Measurements from ENCODE around the gene AKAP13.

Gene AKAP13

DNA sequence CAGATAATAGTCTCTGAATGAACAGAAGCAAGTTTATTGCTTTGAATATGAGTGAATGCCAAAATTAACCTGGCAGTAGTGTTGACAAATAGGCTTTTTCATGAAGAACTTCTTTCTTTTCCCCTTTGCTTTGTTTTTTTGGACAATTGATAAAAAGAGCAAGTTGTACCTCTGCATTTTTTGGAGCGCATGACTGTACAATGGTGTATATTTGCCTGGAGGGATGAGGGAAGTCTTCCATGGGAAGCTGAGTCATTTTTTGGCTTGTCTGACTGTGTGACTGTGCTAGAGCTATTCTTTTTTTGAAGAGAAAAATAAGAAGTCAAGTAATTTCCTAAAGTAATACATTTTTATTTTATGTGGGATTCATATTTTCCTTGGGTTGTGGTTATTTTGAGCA, 227.4 kb downstream of the AKAP13 start:
- DNase-seq, result no peak

DNA sequence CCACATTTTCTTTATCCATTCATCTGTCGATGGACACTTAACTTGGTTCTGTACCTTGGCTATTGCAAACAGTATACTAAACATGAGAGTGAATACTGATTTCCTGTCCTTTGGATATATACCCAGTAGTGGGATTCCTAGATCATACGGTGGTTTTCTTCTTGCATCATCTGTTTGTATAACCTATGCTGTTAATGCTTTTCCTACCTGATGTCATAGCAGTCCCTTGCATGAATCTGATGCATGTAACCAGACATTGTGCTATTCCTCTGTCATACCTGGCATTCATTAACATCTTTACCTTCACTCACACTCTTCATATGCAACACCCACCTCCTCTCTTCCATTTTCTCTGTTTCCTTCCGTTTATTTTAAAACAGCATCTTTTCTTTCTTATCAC, 229.1 kb downstream of the AKAP13 start:
- no peak for DNase-seq

DNA sequence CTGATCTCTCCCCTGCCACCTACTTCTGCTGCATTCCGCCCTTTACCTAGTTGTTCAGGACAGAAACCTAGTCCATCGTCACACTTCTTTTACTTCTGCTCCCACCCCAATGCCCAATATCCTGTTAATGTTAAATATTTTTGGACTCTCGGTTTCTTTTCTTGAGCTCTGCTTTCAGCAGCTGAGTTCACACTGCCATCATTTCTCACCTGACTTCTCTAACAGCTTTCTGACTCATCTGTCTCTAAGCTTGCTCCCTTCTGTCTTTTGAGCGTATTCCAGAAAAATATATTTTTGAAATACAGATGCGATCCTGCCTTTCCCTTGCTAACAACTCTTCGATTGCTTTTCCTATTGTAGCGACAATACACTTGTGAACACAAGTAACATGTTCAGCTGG, 231.0 kb downstream of the AKAP13 start:
- DNase-seq, result no peak

DNA sequence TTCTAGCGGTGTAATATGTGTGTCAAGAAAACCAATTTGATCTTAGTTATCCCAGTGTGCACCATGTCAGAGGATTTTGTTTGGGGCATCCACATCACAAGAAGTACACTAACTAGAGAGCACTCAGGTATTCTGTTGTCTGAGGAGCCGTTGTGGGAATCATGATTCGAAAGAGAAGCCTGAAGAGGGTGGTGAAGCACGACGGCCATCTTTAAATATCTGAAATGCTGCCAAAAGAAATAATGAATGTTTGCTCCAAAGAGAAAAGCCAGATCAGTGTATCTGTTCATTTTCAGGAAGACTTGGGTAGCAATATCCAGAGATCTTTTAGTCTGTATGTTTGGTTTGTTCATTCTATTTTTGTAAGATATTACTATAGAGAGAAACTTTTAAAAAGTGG, 233.7 kb downstream of the AKAP13 start:
- no peak for DNase-seq

DNA sequence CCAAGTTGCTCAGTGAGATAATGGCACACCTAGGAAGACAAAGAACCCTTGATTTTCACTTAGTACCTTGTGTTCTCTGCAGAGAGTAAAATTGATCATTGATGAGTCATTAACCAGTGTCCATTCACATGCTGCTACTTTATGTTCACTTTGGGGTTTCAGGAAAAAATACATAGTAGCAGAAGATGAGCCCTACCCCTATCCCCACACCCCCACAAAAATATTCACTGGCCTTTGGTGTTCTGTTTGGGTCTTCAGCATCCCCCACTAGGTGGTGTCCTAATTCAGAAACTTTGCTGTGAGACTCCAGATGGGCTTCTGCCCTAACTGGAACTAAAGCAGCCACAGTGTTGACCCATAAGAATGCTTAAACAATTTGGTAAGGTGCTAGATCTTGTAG, 235.5 kb downstream of the AKAP13 start:
- no peak for DNase-seq

DNA sequence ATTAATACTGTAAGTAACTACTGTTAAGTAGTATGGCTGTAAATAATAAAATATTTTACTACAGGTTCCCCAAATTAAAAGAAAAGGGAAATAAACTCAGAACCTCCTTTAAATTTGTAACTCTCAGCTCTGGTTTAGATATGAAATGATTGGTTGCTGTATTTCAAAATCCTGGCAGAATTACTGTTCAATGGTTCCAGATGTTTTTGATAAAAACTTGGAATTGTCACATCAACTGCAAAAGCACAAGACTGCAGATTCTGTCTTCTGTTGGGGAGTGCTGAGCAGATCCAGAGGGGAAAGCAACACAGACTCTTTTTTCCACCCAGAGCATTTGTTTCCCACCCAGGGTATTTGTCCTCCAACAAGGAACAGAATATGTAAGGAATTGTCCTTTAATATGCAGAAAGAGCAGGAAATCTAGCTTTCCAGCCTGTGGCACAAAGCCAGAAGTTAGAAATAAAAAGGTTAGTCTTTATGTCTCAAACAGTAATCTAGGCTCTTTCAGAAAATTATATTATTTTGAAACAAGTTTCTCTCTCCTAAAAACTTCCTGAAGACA, 236.2 kb downstream of the AKAP13 start:
- no peak for DNase-seq

DNA sequence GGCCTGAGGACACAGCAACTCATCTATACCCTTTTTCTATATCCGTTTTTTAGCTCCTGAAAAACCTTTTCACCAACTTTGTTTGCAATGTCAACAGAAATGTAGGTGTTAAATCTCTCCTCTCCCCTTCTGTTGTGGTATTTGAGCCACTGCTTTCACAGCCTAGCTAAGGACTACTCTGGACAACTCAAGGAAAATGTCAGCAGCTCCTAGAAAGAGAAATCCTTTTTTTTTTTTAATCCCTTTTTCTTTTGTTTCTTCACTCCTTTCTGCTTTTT, 237.8 kb downstream of the AKAP13 start:
- DNase-seq, result no peak

DNA sequence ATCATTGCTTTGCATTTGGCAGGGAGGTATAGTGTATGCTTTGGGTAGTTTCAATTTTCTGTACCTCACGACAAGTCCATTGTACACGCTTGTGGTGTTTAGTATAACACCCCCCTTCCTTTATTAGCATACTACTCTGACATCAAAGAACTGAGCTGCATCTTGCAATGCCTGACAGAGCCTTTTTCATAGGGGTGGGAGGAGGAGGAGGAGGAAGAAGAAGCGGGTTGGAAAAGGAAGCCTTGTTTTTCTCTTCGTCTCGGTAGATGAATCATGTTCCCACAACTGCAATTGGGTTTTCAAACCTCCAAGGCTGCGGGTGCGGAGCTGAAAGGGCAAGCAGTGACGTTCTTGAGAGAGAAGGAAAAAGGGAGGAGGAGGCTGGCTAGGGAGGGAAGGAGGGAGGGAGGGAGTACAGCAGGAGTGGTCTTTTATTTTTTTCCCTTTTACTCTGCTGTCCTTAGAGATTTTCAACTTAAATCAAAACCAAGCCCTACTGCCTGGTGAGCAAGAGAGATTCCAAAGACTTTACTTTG, 238.6 kb downstream of the AKAP13 start:
- no peak for DNase-seq

DNA sequence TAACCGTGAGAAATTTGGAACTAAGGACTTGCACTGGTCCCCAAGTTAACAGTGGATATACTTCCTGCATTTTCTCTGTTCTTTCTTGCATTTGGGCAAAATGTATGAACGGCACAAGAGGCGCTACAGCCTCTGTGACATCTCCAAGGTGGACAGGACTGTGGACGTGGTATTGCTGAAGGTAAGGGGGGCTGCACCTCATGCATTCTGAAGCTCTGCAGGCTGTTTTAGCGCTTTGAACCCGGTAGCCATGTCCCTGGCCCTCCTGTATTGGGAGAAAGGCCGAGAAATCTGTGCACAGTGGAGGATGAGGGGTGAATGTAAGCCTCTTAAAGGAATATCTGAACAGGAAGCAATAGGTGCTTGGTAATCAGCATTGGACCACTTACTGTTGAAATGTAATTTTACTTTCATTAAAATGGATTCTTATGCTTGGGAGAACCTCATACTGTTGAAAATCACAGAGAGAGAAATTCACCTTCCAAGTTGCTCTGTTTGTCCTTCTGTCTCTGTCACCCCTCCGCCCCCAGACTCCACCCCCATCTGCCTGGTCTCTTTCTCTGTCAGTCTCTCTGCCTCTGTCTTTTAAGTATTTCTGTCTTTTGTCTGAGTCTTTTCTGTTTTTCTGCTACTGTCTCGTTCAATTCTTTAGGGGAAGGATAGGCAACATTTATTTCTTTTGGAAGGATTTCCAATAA, 239.7 kb downstream of the AKAP13 start:
- DNase-seq, result no peak

DNA sequence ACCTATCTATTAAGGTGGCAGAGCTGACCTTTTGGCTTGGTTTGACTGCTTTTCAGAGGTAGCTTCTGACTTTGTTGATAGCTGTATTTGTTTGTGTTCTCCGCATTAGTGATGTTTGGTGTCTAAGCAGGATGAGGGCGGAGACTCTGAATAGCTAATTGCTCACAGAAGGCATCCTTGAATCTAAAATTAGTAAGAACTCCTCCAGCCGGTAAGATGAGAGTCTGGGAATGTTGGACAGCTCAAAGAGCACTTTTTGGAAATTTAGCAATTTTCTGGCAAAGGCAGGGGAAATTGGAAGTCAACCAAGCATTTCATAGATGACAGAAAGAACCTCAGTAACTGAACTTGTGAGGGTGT, 240.3 kb downstream of the AKAP13 start:
- DNase-seq, result no peak

DNA sequence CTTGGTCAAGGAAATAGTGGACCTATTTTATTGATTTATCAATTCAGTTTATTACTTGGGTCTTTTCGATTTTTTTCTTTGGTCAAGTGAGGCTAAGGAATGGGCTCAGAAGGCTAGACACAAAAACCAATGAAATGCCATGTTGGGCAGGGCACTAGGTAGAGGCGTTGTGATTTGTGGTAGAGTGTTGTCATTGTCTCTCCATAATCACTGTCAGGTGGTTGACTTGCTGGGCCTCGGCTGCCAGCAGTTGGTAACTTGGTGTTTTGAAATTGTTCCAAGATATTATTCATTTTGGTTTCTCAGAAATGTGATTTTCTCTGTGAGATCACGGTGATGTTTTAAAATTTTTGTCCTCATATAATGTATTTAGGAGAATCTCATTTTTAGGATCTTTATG, 240.7 kb downstream of the AKAP13 start:
- DNase-seq, result no peak

DNA sequence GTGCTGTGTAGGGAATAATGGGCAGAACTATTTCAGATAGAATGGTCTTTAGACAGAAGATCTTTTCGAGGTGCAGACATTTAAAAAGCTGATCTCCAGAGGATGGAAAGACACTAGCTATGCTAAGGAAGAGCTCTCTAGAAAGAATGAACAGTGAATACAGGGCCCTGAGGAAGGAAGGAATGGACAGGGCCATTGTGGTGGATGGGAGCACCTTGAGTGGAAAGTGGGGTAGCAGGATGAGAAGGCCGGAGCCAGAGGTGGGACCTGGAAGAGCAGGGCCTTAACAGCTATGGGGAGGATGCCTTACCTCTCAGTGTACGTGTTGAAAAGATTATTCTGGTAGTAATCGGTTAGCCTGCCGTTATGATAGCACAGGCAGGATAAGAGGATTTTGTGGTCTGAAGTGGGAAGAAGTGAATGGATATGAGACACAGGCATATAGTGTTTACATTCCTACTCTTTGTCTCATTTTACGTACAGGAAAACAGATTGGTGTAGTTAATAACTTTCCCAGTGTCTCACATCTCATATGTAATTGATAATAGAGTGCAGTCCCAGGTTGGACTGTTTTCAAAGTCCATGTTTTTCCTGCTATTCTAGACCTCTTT, 241.9 kb downstream of the AKAP13 start:
- DNase-seq, result no peak

DNA sequence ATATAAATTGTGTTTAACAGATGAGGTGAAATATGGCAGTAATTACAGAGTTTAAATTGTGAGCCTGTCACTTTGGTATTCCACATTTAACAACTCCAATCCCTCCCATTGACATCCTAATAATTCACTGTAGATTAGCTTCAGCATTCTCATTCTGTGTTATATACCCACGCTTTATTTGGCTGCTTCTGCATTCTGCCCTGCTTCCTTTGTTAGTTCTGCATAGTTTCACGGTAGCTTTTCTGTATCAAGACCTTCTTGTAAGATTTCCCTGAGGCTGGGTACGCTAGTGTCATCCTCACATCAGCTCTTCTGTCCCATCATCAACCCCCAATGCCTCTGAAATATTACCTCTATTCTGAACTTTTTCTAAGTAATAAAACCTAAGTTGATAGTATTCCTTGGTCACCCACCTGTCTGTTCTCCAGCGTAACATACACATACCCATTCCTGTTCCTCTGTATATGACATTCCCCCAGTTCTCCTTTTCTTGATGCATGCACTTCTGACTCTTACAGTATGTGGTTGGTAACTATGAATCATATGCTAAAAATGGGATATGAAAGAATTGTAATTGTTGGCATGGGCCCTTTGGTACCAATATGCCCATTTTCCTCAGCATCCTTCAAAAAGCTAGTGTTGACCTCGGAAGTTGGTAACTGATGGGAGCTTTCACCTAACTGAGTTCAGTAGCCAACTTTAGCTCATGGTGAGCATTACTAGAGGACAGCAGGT, 243.1 kb downstream of the AKAP13 start:
- no peak for DNase-seq

DNA sequence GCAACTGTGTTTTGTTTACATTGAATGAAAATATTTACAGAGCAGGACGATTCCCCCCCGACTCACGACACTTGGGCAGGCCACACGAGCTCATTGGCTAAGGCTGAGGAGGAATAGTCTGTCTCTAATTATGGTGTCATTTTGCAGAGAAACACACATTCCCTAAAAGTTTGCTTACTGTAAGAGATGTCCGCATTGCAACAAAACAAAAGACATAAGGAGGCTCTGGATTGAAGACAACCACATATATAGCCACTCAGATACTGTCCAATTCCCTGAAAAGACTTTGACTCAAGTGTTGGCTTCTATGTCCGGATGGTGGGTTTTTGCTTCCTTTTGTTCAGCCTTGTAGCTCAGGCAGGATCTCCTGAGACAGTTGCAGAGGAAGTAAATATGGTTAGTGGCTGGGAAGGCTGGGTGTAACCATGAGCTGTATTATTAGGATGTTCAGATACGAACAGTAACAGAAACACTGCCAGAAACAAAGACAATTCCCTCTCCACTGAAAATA, 243.9 kb downstream of the AKAP13 start:
- no peak for DNase-seq

DNA sequence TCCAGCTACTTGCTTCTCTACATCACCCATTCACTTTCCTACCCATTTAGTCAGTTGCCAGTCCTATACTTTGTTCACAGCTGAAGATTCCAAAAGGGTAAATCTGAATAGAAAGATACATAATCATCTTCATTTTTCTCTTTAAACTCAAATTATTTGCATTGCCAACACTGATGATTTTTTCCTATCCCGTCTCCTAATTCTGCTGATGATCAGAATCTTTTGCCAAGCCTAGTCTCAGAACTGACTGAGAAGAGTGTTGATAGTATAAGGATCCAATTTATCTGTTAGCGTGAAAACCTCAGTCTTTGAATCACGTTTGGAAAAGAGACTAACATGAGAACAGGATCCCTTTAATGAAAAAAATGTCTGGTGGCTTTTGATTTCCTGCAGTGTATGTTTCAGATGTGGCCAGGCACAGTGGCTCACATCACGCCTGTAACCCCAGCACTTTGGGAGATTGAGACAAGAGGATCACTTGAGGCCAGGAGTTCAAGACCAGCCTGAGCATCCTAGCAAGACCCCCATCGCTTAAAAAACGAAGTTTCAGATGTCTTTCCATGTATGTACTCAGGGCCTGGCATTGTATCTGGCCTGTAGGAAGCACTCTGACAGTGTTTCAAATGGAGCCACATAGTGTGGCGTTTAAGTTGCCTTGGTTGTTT, 244.9 kb downstream of the AKAP13 start:
- DNase-seq, result no peak

DNA sequence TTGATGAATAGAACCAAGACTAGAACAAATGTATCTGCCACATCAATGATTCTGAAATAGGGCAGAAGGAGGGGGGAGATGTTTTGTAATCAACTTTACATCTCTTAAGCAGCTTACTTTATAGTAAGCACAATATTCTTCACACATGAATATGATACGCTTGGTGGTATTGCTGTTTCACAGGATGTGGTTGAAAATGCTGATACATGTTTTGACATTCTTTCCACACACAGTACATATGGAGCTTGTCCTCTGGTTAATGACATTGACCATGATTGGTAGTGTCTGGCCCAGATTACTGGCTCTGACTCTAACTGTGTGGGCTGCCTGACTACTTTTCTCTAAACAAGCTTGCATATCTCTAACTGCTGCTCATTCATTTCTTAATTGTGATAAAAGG, 245.5 kb downstream of the AKAP13 start:
- no peak for DNase-seq

DNA sequence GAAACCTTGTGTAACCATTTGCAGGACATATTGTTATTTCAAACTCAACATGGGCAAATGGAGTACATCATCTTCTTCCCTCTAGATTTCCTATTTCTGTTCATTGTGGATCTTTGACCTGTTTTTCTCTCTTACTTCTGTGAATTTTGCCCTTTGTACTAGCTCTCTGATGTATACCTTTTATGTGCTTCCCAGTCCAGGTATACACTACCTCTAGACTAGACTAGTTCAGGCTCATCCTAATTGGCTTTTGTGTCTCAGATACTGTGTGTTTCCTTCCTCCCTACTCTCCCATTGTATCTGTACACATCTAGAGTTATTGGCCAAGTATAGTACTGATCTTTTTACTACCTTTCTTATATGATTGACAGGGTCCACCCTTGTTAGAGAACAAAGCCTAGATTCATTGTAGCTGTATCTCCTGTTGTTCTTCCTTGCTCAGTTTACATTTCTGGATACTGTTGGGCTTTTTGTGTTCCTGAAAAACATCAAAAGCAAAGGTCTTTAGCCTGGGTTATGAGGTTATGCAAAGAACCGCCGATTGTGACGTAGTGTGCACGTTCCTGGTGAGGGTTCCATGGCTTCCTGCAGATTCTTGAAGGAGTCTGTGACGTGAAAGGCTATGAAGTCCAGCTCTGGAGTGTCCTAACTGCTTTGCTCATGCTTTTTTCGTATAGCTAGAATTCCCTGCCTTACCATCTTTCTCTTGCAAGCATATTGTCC, 247.0 kb downstream of the AKAP13 start:
- no peak for DNase-seq

DNA sequence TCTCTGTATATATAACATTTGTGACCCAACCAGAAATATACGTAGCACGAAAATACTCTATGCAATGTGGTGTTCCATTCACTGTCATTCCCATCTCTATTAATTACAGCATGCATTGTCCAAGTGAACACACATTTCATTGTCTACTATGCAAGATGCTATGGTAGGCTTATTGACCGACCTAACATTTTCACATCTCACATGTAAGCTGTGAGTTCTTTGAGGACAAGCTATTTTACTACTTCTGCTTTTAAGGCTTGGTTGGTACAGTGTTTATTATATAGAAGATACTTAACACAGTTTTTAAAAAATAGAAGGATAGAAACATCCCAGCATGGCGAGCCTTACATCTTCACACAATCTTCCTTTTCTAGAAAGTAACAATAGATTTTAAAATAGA, 249.9 kb downstream of the AKAP13 start:
- no peak for DNase-seq

DNA sequence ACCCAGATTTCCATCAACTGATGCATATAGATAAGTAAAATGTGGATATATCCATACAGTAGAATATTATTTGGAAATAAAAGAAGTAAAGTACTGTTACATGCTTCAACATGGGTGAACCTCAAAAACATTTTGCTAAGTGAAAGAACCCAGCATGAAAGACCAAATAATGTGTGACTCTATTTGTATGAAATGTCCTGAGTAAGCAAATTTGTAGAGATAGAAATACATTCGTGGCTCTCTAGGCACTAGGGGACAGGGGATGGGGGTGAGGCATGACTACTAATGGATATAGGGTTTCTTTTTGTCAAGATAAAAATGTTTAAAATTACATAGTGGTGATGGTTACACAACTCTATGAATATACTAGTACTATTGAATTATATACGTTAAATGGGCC, 250.6 kb downstream of the AKAP13 start:
- no peak for DNase-seq

DNA sequence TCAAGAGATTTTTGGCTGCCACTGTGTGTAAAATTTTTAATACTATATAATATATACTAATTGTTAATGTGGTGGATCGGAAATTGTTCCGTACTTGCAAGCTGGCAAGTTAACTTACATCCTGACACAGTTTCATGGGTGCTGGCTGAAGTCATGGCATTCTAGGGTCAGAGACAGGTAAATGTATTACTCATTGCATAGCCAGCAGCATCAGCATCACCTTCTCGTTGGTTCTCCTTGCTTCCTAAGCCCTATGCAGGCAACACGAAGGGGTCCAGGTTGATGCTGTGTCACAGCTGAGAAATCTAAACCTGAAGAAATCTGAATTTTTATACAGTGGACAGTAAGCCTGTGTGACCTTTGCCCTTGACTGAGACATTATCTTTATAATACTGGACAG, 251.6 kb downstream of the AKAP13 start:
- no peak for DNase-seq

DNA sequence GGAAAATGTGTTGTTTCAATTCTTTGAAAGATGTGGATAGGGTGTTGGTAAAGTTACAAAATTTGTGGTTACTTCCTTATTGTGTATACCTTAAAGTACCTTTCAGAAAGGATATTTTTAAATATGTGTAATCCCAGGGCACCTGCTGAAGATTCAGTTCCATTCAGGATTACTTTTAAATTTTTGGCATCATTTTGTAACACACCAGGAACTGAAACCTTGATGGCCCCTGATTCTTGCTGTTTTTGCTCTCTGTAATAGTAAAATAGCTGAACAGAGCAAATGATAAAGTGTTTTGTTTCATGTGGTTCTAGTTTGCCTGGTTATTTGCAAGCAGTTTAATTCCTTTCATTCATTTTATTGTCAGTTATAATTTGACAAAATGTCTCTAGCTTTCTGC, 253.5 kb downstream of the AKAP13 start:
- DNase-seq, result no peak

DNA sequence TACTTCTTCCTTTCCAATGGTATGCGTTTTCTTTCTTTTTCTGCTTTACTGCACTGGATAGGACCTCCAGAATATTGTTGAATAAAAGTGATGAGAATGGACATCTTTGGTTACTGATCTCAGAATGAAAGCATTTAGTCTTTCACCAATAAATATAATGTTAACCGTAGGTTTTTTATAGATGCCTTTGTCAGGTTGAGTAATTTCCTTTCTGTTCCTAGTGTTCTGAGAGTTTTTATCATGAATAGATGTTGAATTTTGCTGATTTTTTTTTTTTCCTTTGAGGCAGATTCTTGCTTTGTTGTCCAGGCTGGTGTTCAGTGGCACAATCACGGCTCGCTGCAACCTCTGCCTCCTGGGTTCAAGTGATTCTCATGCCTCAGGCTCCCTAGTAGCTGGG, 255.9 kb downstream of the AKAP13 start:
- DNase-seq, result no peak

Data from 8988T (cell line).